ENCODE results near the gene HIVEP3.

The HIVEP3 gene

DNA sequence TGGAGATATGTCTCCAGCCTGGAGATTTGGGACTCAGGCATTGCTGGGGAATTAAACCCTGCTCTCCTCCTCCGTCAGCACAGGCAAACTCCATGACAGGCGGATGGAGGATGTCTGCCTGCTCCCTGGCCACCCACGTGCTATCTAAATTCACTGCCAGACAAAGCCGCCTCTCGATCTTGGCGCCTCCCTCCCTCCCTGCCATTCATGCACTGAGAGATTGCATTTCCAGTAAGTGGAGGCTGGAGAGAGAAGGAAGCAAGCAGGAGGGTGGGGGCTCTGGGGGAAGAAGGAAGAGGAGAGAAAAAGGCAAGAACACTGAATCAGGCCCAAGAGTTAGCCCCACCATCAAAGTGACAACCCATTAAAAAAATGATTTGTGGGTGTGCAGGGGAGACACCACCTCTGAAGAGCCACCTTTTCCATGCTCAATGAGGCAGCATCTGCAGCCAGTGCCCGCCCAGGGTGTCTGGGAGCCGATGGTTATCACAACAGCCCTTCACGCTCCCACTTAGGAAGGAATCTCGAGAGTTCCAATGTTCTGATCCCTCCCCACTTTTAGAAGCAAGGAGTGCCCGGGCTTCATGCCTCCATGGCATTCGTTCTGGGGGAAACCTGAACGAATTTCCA, 183.0 kb downstream of the HIVEP3 start:
- TF ChIP-seq, protein P1, sequence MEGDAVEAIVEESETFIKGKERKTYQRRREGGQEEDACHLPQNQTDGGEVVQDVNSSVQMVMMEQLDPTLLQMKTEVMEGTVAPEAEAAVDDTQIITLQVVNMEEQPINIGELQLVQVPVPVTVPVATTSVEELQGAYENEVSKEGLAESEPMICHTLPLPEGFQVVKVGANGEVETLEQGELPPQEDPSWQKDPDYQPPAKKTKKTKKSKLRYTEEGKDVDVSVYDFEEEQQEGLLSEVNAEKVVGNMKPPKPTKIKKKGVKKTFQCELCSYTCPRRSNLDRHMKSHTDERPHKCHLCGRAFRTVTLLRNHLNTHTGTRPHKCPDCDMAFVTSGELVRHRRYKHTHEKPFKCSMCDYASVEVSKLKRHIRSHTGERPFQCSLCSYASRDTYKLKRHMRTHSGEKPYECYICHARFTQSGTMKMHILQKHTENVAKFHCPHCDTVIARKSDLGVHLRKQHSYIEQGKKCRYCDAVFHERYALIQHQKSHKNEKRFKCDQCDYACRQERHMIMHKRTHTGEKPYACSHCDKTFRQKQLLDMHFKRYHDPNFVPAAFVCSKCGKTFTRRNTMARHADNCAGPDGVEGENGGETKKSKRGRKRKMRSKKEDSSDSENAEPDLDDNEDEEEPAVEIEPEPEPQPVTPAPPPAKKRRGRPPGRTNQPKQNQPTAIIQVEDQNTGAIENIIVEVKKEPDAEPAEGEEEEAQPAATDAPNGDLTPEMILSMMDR (conservative IDR thresholded peaks at IDR 0.05; ENCODE audit: low read length), result no peak
- DNase-seq (ENCODE audit: low read depth), result no peak
- H3K4me3 ChIP-seq (ENCODE audit: low read length), result no peak overlapping the region

DNA sequence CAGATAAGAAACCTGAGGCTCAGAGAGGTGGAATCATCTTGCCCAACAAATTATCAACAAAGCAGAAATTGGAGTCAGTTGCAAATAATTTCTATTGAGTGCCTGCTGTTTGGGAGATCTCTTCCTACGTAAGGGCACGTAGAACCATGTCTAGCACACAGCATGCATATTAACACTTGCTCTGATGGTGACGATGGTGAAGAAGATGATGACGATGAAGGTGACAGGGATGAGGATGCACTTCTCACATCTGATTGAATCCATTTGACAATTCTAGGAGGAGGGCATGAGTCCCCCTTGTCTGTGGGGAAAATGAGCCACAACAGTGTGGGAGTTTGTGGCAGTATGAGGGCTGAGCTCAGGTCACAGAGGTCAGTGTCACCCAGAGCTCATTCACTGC, 183.6 kb downstream of the HIVEP3 start:
- no peak for DNase-seq (ENCODE audit: low read depth)
- H3K4me3 ChIP-seq (ENCODE audit: low read length), result no peak overlapping the region
- TF ChIP-seq, protein P1 (conservative IDR thresholded peaks at IDR 0.05; ENCODE audit: low read length), result no peak

DNA sequence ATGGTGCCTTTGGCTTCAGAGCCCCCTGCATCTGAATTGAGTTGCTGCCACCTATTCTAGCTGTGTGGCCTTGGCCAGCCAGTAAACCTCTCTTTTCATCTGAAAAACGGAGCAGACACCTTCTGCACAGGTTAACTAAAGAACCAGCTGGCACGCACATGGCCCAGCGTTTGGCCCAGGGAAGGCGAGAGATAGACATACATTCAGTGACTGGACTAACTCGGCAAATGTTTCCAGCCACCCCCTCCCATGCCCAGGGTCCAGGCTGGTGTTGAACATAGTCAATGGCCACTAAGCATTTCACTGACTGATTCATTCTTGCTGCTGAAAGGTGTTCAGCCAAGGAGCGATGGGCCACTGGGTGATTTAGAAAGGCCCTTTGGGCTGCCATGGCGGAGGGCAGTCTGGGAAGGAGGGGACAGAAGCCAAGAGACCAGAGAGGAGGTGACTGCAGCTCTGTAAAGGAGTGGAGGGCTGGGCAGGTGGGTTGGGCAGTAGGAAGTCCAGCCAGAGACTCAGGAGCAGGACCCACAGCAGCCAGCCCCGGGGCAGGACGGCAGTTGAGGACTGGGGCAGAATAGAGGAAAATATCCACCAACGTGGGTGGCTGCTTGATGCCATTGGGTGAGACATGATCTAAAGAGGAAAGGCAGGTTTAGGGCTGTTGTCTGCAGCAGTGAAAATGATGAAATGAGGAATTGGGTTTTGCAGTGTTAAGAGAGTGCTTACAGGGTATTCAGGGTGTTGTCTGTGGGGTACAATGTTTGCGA, 184.3 kb downstream of the HIVEP3 start:
- DNase-seq (ENCODE audit: low read depth), result no peak
- TF ChIP-seq, protein P1 (conservative IDR thresholded peaks at IDR 0.05; ENCODE audit: low read length), result no peak
- no peak overlapping the region for H3K4me3 ChIP-seq (ENCODE audit: low read length)

DNA sequence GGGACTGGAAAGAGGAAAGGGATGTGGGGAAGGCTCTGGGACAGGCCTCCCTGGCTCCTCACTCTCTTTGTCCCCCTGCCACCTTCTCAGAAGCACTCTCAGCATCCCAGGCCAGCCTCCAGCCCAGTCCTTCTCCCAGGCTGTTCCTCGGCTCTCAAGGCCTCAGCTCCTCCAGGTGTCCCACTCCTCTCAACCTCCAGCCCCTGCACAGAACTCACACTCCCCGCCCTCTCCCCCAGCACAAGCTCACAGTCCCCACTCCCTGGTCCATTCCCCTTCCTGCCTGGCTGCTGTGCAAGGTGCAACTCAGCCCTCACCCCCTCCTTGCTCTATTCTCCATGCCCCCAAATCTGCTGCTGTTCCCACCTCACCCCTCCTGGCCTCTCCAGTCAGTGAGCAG, 185.0 kb downstream of the HIVEP3 start:
- H3K4me3 ChIP-seq (ENCODE audit: low read length), result no peak overlapping the region
- TF ChIP-seq, protein P1 (conservative IDR thresholded peaks at IDR 0.05; ENCODE audit: low read length), result no peak
- DNase-seq (ENCODE audit: low read depth), result no peak

DNA sequence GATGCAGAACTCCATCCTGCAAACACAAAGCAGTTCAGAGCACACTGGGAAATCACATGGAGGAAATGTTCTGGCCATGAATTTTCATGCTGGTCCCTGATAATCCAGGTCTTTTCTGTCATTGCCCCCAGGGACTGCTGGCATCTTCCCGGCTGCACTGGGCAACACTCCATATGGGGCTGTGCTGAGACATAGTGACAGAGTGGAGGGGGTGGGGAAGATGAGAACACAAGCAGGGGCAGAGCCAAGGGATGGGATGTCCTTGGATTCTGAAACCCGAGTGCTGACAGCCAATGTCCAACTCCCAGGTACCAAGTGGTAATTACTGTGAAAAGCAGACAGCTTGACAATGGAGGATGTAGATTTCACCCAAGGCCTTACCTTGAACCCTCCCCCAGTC, 185.7 kb downstream of the HIVEP3 start:
- no peak overlapping the region for H3K4me3 ChIP-seq (ENCODE audit: low read length)
- DNase-seq (ENCODE audit: low read depth), result no peak
- TF ChIP-seq, protein P1 (conservative IDR thresholded peaks at IDR 0.05; ENCODE audit: low read length), result no peak

- no peak overlapping the region for H3K4me3 ChIP-seq (ENCODE audit: low read length)
- no peak for DNase-seq (ENCODE audit: low read depth)
- TF ChIP-seq, protein P1 (conservative IDR thresholded peaks at IDR 0.05; ENCODE audit: low read length), result no peak
Observed at GRCh38 chr1:41731516-41732030, 187.1 kb downstream of the HIVEP3 start.

- TF ChIP-seq, protein P1 (conservative IDR thresholded peaks at IDR 0.05; ENCODE audit: low read length), result no peak
- H3K4me3 ChIP-seq (ENCODE audit: low read length), result no peak overlapping the region
- no peak for DNase-seq (ENCODE audit: low read depth)
Observed at GRCh38 chr1:41730806-41731205, 187.9 kb downstream of the HIVEP3 start.

Measured in AG10803 (cell line).